Osteocyte (in vitro differentiated cells): ENCODE results near the gene CRTC3. TPM values are rescaled to one million over a fixed set of nuclear protein-coding genes. Genes with fewer than 3 reads are reported as not detected.

Experiments
- DNase-seq: peaks from one replicate; pipeline ENCODE4 v3.0.0; 2021; ENCODE audit warnings: mixed read lengths; ENCODE audit not compliant: unreplicated experiment; ENCODE audit errors: extremely low spot score
- H3K27ac Mint-ChIP-seq: one replicate; pipeline ENCODE4 v1.8.0; 2021; ENCODE audit warnings: mild to moderate bottlenecking, mixed read lengths; ENCODE audit not compliant: unreplicated experiment
- H3K27me3 Mint-ChIP-seq: one replicate; pipeline ENCODE4 v1.8.0; 2021; ENCODE audit warnings: mixed read lengths; ENCODE audit not compliant: unreplicated experiment
- H3K36me3 Mint-ChIP-seq: one replicate; pipeline ENCODE4 v1.8.0; 2021; ENCODE audit warnings: mixed read lengths; ENCODE audit not compliant: unreplicated experiment
- H3K4me1 Mint-ChIP-seq: one replicate; pipeline ENCODE4 v1.8.0; 2021; ENCODE audit warnings: mixed read lengths; ENCODE audit not compliant: unreplicated experiment
- H3K4me3 Mint-ChIP-seq: one replicate; pipeline ENCODE4 v1.8.0; 2021; ENCODE audit warnings: mild to moderate bottlenecking, moderate library complexity, mixed read lengths; ENCODE audit not compliant: unreplicated experiment
- H3K9me3 Mint-ChIP-seq: one replicate; pipeline ENCODE4 v1.8.0; 2021; ENCODE audit warnings: mixed read lengths; ENCODE audit not compliant: unreplicated experiment
- CTCF ChIP-seq: fragments of 200-600 bp; sonication (generic); IDR thresholded peaks from 2 replicates; pipeline ENCODE4 v1.5.0; 2021; ENCODE audit warnings: antibody characterized with exemption, mild to moderate bottlenecking, moderate library complexity
- total RNA-seq: library from RNA; stranded (reverse); gene quantifications from 2 replicates; pipeline ENCODE4 v1.2.1, GENCODE V29; 2021

CRTC3 gene
- total RNA-seq, 1 donor from 2014 or later, result 48.6 TPM

DNA sequence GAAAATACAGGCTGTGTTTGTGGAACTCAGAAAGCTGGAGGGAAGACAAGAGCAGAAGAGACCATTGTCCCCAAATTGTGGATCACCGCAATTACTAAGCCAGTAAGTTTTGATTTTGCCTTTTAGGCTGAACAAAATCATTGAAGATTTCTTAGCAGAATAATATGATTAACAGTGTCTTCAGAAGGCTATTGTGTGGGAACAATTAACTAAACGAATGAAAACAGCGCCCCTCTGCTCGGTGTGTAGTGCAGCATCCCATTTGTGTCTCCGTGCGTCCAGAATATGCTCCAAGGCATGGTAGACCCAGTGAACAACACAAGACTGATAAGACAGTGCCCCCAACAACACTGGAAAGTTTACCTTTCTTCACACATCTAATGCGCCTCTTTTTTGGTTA lies 71.2 kb downstream of the CRTC3 start:
- Mint-ChIP-seq H3K4me3 (no peak overlapping the region), H3K27me3 (no peaks in the 10 kb centered on the region), H3K36me3 (peaks cover 39% of the 10 kb centered on the region), H3K27ac (no peak overlapping the region), H3K9me3 (no peaks in the 10 kb centered on the region), H3K4me1 (peaks cover 3% of the 10 kb centered on the region)
- no peak for TF ChIP-seq CTCF
- no peak for DNase-seq

- DNase-seq, result no peak
- Mint-ChIP-seq H3K36me3 (peaks cover 41% of the 10 kb centered on the region), H3K9me3 (no peaks in the 10 kb centered on the region), H3K27ac (no peak overlapping the region), H3K4me1 (peaks cover 9% of the 10 kb centered on the region), H3K27me3 (no peaks in the 10 kb centered on the region), H3K4me3 (no peak overlapping the region)
- peak; percentile 42 for TF ChIP-seq CTCF
Observed at GRCh38 chr15:90603893-90604292, 74.2 kb downstream of the CRTC3 start.

GRCh38 chr15:90606641-90607040 lies 76.9 kb downstream of the CRTC3 start:
- Mint-ChIP-seq H3K27me3 (no peaks in the 10 kb centered on the region), H3K4me3 (no peak overlapping the region)

DNA sequence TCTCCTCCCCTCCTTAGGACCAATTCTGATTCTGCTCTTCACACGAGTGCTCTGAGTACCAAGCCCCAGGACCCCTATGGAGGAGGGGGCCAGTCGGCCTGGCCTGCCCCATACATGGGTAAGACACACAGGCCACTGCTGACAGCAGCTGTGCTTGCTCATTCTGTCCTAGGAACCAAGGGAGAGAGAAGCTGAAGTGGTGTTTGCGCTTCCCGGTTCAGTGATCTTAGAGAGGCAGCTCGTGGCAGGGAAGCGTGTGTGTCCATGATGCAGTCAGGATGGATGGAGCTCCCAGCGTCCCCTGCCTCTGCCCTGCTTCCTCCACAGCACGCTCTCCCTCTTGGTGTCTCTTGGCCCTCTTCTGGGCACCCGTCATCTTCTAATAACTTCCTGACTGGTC lies 77.6 kb downstream of the CRTC3 start:
- peaks cover 37% of the 10 kb centered on the region for H3K36me3 Mint-ChIP-seq
- TF ChIP-seq CTCF, result no peak
- H3K4me3 Mint-ChIP-seq, result no peak overlapping the region
- H3K4me1 Mint-ChIP-seq, result peaks cover 23% of the 10 kb centered on the region
- H3K27ac Mint-ChIP-seq, result no peak overlapping the region
- H3K27me3 Mint-ChIP-seq, result no peaks in the 10 kb centered on the region
- no peak for DNase-seq
- H3K9me3 Mint-ChIP-seq, result no peaks in the 10 kb centered on the region

More at GRCh38 chr15:90606641-90607040, 76.9 kb downstream of the CRTC3 start:
- Mint-ChIP-seq H3K9me3 (no peaks in the 10 kb centered on the region), H3K36me3 (peaks cover 43% of the 10 kb centered on the region), H3K27ac (no peak overlapping the region), H3K4me1 (peaks cover 23% of the 10 kb centered on the region)
- TF ChIP-seq CTCF, result no peak
- no peak for DNase-seq

GRCh38 chr15:90609242-90610180 lies 79.8 kb downstream of the CRTC3 start:
- Mint-ChIP-seq H3K9me3 (no peaks in the 10 kb centered on the region), H3K4me1 (peaks cover 23% of the 10 kb centered on the region)
- no peak for DNase-seq

More at GRCh38 chr15:90609242-90610180, 79.8 kb downstream of the CRTC3 start:
- peak overlapping the region; percentile 31 for H3K27ac Mint-ChIP-seq
- H3K27me3 Mint-ChIP-seq, result no peaks in the 10 kb centered on the region
- no peak for TF ChIP-seq CTCF
- no peak overlapping the region for H3K4me3 Mint-ChIP-seq
- peaks cover 32% of the 10 kb centered on the region for H3K36me3 Mint-ChIP-seq
